GM18499 (cell line): ENCODE data around the gene PHLDB3.
"Not testable (repeated sequence)": the region's sequence is repeated elsewhere in the genome, so short reads cannot be mapped to it uniquely, and the experiment has no call there.

Source experiments
- ATAC-seq: cut with Tn5 transposase; IDR thresholded peaks from one replicate; pipeline ENCODE4 v1.9.1; 2021; ENCODE audit warnings: moderate number of reproducible peaks; ENCODE audit not compliant: insufficient read depth, unreplicated experiment

Gene PHLDB3

GRCh38 chr19:43447655-43448054 lies 56.9 kb downstream of the PHLDB3 start:
- no peak for ATAC-seq

GRCh38 chr19:43446746-43447489 lies 57.6 kb downstream of the PHLDB3 start:
- no peak for ATAC-seq

GRCh38 chr19:43445426-43445825 lies 59.1 kb downstream of the PHLDB3 start:
- ATAC-seq: no peak

- ATAC-seq: no peak
Observed at GRCh38 chr19:43444531-43445287, 59.8 kb downstream of the PHLDB3 start.

- ATAC-seq: not testable (repeated sequence)
Observed at GRCh38 chr19:43444091-43444490, 60.5 kb downstream of the PHLDB3 start.

GRCh38 chr19:43441716-43442115 lies 62.8 kb downstream of the PHLDB3 start:
- no peak for ATAC-seq

- ATAC-seq: no peak
Observed at GRCh38 chr19:43439709-43440063, 64.9 kb downstream of the PHLDB3 start.

- no peak for ATAC-seq
Observed at GRCh38 chr19:43439032-43439708, 65.4 kb downstream of the PHLDB3 start.

GRCh38 chr19:43438291-43439031 lies 66.1 kb downstream of the PHLDB3 start:
- ATAC-seq: no peak

GRCh38 chr19:43437712-43438111 lies 66.8 kb downstream of the PHLDB3 start:
- ATAC-seq: no peak

GRCh38 chr19:43437284-43437683 lies 67.3 kb downstream of the PHLDB3 start:
- ATAC-seq: not testable (repeated sequence)

GRCh38 chr19:43435775-43436174 lies 68.8 kb downstream of the PHLDB3 start:
- no peak for ATAC-seq

GRCh38 chr19:43433689-43434088 lies 70.9 kb downstream of the PHLDB3 start:
- no peak for ATAC-seq

GRCh38 chr19:43433358-43433673 lies 71.2 kb downstream of the PHLDB3 start:
- ATAC-seq: no peak

GRCh38 chr19:43430976-43431375 lies 73.6 kb downstream of the PHLDB3 start:
- no peak for ATAC-seq

GRCh38 chr19:43430142-43430710 lies 74.3 kb downstream of the PHLDB3 start:
- no peak for ATAC-seq

- no peak for ATAC-seq
Observed at GRCh38 chr19:43429395-43429794, 75.2 kb downstream of the PHLDB3 start.

- ATAC-seq: no peak
Observed at GRCh38 chr19:43425567-43426392, 78.8 kb downstream of the PHLDB3 start.
